ENCODE measurements around the gene LRRC41.
"Not testable (repeated sequence)": the region's sequence is repeated elsewhere in the genome, so short reads cannot be mapped to it uniquely, and the experiment has no call there.

LRRC41 gene

DNA sequence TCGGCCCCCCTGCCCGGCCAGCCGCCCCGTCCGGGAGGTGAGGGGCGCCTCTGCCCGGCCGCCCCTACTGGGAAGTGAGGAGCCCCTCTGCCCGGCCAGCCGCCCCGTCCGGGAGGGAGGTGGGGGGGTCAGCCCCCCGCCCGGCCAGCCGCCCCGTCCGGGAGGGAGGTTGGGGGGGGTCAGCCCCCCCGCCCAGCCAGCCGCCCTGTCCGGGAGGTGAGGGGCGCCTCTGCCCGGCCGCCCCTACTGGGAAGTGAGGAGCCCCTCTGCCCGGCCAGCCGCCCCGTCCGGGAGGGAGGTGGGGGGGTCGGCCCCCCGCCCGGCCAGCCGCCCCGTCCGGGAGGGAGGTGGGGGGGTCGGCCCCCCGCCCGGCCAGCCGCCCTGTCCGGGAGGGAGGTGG, 61.7 kb downstream of the LRRC41 start:
- DNase-seq, result not testable (repeated sequence)

DNA sequence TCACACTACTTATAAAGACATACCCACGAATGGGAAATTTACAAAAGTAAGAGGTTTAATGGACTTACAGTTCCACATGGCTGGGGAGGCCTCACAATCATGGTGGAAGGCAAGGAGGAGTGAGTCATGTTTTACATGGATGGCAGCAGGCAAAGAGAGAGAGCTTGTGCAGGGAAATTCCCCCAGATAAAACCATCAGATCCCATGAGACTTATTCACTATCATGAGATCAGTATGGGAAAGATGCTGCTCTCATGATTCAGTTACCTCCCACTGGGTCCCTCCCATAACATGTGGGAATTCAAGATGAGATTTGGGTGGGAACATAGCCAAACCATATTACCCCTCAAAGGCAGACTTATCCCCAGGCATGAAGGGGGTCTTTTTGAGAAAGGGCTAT, 64.6 kb downstream of the LRRC41 start:
- not testable (repeated sequence) for DNase-seq

DNA sequence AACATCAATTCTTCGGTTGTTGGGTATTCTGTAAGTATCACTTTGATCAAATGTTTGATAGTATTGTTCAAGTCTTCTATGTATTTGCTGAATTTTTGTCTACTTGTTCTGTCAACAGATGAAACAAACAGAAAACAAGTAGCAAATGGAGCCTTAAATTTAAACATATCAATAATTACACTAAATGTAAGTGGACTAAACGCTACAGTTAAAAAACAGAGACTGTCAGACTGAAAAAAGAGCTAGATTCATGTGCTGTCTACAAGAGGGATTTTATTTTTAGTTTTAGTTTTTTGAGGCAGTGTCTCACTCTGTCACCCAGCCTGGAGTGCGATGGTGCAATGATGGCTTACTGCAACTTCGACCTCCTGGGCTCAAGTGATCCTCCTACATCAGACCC, 66.5 kb downstream of the LRRC41 start:
- no peak for DNase-seq

DNA sequence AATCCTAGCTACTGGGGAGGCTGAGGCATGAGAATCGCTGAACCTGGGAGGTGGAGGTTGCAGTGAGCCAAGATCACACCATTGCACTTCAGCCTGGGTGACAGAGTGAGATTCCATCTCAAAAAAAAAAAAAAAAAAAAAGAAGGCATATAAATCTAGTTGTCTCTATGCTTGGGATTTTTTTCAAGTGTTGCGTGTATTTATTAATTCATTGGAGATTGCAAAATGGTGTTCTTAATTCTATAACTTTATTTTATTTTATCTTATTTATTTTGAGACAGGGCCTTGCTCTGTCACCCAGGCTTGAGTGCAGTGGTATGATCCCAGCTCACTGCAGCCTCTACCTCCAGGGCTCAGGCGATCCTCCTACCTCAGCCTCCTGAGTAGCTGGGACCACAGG, 72.2 kb downstream of the LRRC41 start:
- not testable (repeated sequence) for DNase-seq
